HepG2 (cell line): ENCODE data around the gene NCBP2. TPM values are rescaled to one million over a fixed set of nuclear protein-coding genes. Genes with fewer than 3 reads are reported as not detected.

Experiments
- ATAC-seq: fragments of 200-7000 bp; cut with Tn5 transposase; 3 replicates; pipeline ENCODE4 v1.9.1; 2020; ENCODE audit warnings: mild to moderate bottlenecking, moderate library complexity
- BruUV-seq: library from RNA; stranded (reverse); fragments of 400-500 nt; replicated peaks from 2 replicates; lab custom pipeline; 2021; lab: Mats Ljungman, UMichigan
- CTCF ChIA-PET: fragments of 300-600 bp; formaldehyde crosslinking; extraction: SDS; loops from one replicate; lab custom pipeline; 2021; ENCODE audit warnings: low total read pairs, inconsistent platforms, low intra/inter-chr PET ratio; lab: Yijun Ruan, JAX
- POLR2A ChIA-PET: fragments of 350-600 bp; sonication (Branson Sonifier 250); formaldehyde crosslinking; loops from one replicate; lab custom pipeline; 2020; ENCODE audit warnings: antibody characterized with exemption, inconsistent platforms; lab: Yijun Ruan, JAX
- DNase-seq: peaks from one replicate; pipeline ENCODE4 v3.0.0-alpha.2; 2015; ENCODE audit warnings: low spot score
- FAIRE-seq: peaks from 3 replicates; lab custom pipeline; 2011; peaks lifted over from hg19 to GRCh38; lab: Jason Lieb, UNC
- H2AFZ ChIP-seq: one replicate; pipeline ENCODE4 v1.6.1; 2011; ENCODE audit warnings: low read length, inconsistent platforms
- H3K27ac ChIP-seq: fragments of 300-600 bp; 3 replicates; pipeline ENCODE4 v1.8.0; 2011; ENCODE audit warnings: mixed run types, mild to moderate bottlenecking, mixed read lengths, low read length, inconsistent platforms; ENCODE audit not compliant: insufficient read depth; ENCODE audit errors: extremely low read length
- H3K27me3 ChIP-seq, 2 experiments: fragments of 200-600 bp in 1 of 2; 2 replicates in 1 of 2; 3 replicates in 1 of 2; pipeline versions ENCODE4 v1.6.0 to v1.8.0; 2011; ENCODE audit warnings: low read length in 2 of 2, mild to moderate bottlenecking in 2 of 2, moderate library complexity in 2 of 2, inconsistent platforms in 1 of 2; ENCODE audit not compliant: insufficient read depth in 2 of 2, control insufficient read depth in 1 of 2
- H3K36me3 ChIP-seq, 2 experiments: fragments of 200-600 bp in 1 of 2; replicated peaks in 1 of 2; 2 replicates in 1 of 2; 3 replicates in 1 of 2; pipeline versions ENCODE4 v1.5.1 to v1.8.0; 2011; ENCODE audit warnings: low read length in 2 of 2, inconsistent platforms in 1 of 2; ENCODE audit not compliant: insufficient read depth in 2 of 2, control insufficient read depth in 1 of 2
- H3K4me1 ChIP-seq: 2 replicates; pipeline ENCODE4 v1.5.1; 2012; ENCODE audit warnings: low read length, inconsistent platforms; ENCODE audit not compliant: insufficient read depth
- H3K4me2 ChIP-seq: 2 replicates; pipeline ENCODE4 v1.6.0; 2011; ENCODE audit warnings: low read depth, low read length, inconsistent platforms
- H3K4me3 ChIP-seq, 3 experiments: fragments of 200-600 bp in 1 of 3; sonication (generic), shearing (Covaris generic) in 1 of 3; replicated peaks in 1 of 3; 2 replicates each; pipeline ENCODE4 v1.5.1; 2011 to 2016; ENCODE audit warnings: low read length in 3 of 3, inconsistent platforms in 2 of 3, low read depth in 2 of 3, mild to moderate bottlenecking in 2 of 3, control low read depth in 1 of 3, mixed read lengths in 1 of 3; ENCODE audit not compliant: insufficient read depth in 1 of 3
- H3K79me2 ChIP-seq: one replicate; pipeline ENCODE4 v1.6.1; 2011; ENCODE audit warnings: low read length, inconsistent platforms; ENCODE audit not compliant: insufficient read depth
- H3K9ac ChIP-seq: 2 replicates; pipeline ENCODE4 v1.6.0; 2011; ENCODE audit warnings: mild to moderate bottlenecking, low read depth, low read length, inconsistent platforms; ENCODE audit not compliant: insufficient read depth
- H3K9me3 ChIP-seq: 2 replicates; pipeline ENCODE4 v1.5.1; 2012; ENCODE audit warnings: mild to moderate bottlenecking, low read length
- H4K20me1 ChIP-seq: 2 replicates; pipeline ENCODE4 v1.6.0; 2011; ENCODE audit warnings: inconsistent platforms, mild to moderate bottlenecking, low read length, moderate library complexity; ENCODE audit not compliant: insufficient read depth
- AGO2 ChIP-seq: fragments of 200-400 bp; formaldehyde crosslinking; optimal IDR thresholded peaks from 2 replicates; pipeline ENCODE3; 2017; ENCODE audit warnings: mild to moderate bottlenecking, low read depth, low read length, moderate library complexity
- CREB1 ChIP-seq, 2 experiments: fragments of 450-650 bp in 1 of 2; IDR thresholded peaks; 2 replicates each; pipeline ENCODE4 v1.6.1; 2016 to 2017; ENCODE audit warnings: control low read depth in 1 of 2, mild to moderate bottlenecking in 1 of 2, missing compliant biosample characterization in 1 of 2, missing genetic modification characterization in 1 of 2
- DNMT1 ChIP-seq: sonication (generic); formaldehyde crosslinking; IDR thresholded peaks from 2 replicates; pipeline ENCODE4 v1.5.1; 2020; ENCODE audit warnings: mild to moderate bottlenecking, missing genetic modification reagents
- HNRNPH1 ChIP-seq: fragments of 200-400 bp; formaldehyde crosslinking; optimal IDR thresholded peaks from 2 replicates; pipeline ENCODE3; 2017; ENCODE audit warnings: mild to moderate bottlenecking, low read depth, low read length
- PHF20 ChIP-seq: sonication (generic); formaldehyde crosslinking; IDR thresholded peaks from 2 replicates; pipeline ENCODE4 v1.5.0; 2020; ENCODE audit warnings: mild to moderate bottlenecking, missing genetic modification reagents
- SRSF1 ChIP-seq: fragments of 200-400 bp; formaldehyde crosslinking; optimal IDR thresholded peaks from 2 replicates; pipeline ENCODE3; 2017; ENCODE audit warnings: mild to moderate bottlenecking, low read depth, low read length, moderate library complexity
- ZEB1 ChIP-seq: IDR thresholded peaks from 2 replicates; pipeline ENCODE4 v1.6.1; 2012; ENCODE audit warnings: mild to moderate bottlenecking, low read depth, inconsistent platforms; ENCODE audit not compliant: insufficient replicate concordance
- ZNF451 ChIP-seq: sonication (generic); formaldehyde crosslinking; IDR thresholded peaks from 2 replicates; pipeline ENCODE4 v1.5.0; 2020; ENCODE audit warnings: mild to moderate bottlenecking, missing genetic modification reagents
- ZNF501 ChIP-seq: sonication (generic); formaldehyde crosslinking; IDR thresholded peaks from 2 replicates; pipeline ENCODE4 v1.5.1; 2020; ENCODE audit warnings: mild to moderate bottlenecking, moderate library complexity, missing genetic modification reagents
- WGBS: methylation state at CpG from one replicate; pipeline ENCODE4 v1.1.6; 2017; ENCODE audit warnings: low lambda C conversion rate; 5-methylcytosine and 5-hydroxymethylcytosine counted together
- in situ Hi-C: cut with HindIII; loops from 2 replicates; pipeline ENCODE4 v1.10.0; 2017; ENCODE audit warnings: low pct_unique_long_range_greater_than_20kb; ENCODE audit not compliant: extremely low pct_ligation_motif_present
- intact Hi-C: fragments of 100-400 bp; cut with micrococcal nuclease; formaldehyde crosslinking; loops from one replicate; pipeline ENCODE4 v1.10.0; 2022; ENCODE audit not compliant: unreplicated experiment
- polyA plus RNA-seq, 8 experiments: library from polyadenylated mRNA; depleted of rRNA in 3 of 8; stranded (reverse) in 7 of 8; unstranded in 1 of 8; fragments of >200 nt; fragmentation: Illumina TruSeq in 4 of 8; extraction: Trizol in 4 of 8; gene quantifications; 2 replicates each; pipeline versions ENCODE4 v1.2.1 to v1.2.3, GENCODE V29; 2011 to 2016; ENCODE audit warnings: low read depth in 4 of 8, missing spikeins in 1 of 8, mixed read lengths in 1 of 8; ENCODE audit not compliant: insufficient read depth in 1 of 8
- total RNA-seq, 5 experiments: library from RNA; depleted of rRNA; stranded (reverse); fragments of >200 nt; fragmentation: Illumina TruSeq; extraction: Trizol; gene quantifications; 2 replicates each; pipeline ENCODE4 v1.2.3, GENCODE V29; 2016; ENCODE audit warnings: low read depth in 1 of 5
- TF ChIP-seq, protein P1 (sequence below): sonication (generic); formaldehyde crosslinking; IDR thresholded peaks from 2 replicates; pipeline ENCODE4 v1.5.0; 2020; ENCODE audit warnings: mild to moderate bottlenecking, missing genetic modification reagents, moderate library complexity

Gene NCBP2
- total and polyA plus RNA-seq, 2 of the 13 experiments (the other 11 are each of a cell fraction or from before 2014, with no cell fraction given): 58.7 to 95.5 TPM

DNA sequence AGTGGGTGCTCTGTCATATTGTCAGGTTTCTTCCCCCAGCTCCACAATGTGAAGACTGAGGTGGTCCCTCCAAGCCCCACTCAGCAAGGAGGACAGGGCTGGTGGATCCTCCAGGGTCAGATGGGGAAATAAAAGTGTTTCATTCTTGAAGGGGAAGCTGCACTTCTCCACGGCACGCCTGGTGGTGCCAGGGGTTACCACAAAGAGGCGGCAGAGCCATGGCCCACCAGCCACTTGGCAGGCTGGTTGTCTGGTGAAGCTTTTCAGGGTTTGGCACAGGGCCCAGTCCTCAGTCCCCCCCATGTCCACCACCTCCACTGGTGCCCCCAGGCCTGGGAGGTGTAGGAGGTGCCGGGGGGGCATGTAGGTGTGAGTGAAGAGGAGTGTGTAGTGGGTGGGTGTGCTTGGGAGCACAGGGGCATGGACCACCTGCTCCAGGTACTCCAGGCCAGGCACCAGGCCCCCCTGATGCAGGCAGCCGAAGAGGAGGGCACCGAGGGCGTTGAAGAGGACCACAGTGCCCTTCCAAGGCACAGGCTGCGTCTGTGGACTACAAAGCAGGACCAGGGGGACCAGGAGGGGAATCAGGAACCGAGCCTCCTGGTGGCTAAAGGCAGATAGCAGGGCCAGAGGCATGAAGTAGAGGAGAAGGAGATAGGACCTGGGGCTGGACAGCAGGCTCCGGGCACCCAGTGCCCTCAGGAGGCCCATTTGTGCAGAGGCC is 5.0 kb upstream of the NCBP2 start:
- ATAC-seq (peak; percentile 73), DNase-seq (no peak), FAIRE-seq (no peak)
- Histone ChIP-seq H4K20me1 (no peaks in the 10 kb centered on the region; the same call in 1 of the 2 replicates), H3K9me3 (no peaks in the 10 kb centered on the region), H3K4me2 (no peak overlapping the region), H3K9ac (no peak overlapping the region), H3K27me3 (peaks cover 0 to 3% of the 10 kb centered on the region in 2 experiments; a peak in 2 of 5 replicates), H3K4me3 (no peak overlapping the region), H2AFZ (no peak overlapping the region), H3K4me1 (peaks cover 91% of the 10 kb centered on the region), H3K36me3 (peaks cover 0 to 3% of the 10 kb centered on the region in 2 experiments; a peak in 1 of 5 replicates), H3K79me2 (peaks cover 21% of the 10 kb centered on the region), H3K27ac (no peak overlapping the region)
- TF ChIP-seq HNRNPH1 (no peak), PHF20 (CRISPR knock-in tag) (0 out of 2 replicates have a peak, but pooled peaks have one; percentile 18), AGO2 (peak; percentile 9), ZEB1 (no peak), ZNF501 (no peak), ZNF451 (CRISPR knock-in tag) (0 out of 2 replicates have a peak, but pooled peaks have one; percentile 7), CREB1 (IDR thresholded peaks at IDR 0.05) (no peak), CREB1 (CRISPR knock-in tag; IDR thresholded peaks at IDR 0.05) (no peak), SRSF1 (peak; percentile 15), DNMT1 (CRISPR knock-in tag) (no peak)
- TF ChIP-seq, protein P1, sequence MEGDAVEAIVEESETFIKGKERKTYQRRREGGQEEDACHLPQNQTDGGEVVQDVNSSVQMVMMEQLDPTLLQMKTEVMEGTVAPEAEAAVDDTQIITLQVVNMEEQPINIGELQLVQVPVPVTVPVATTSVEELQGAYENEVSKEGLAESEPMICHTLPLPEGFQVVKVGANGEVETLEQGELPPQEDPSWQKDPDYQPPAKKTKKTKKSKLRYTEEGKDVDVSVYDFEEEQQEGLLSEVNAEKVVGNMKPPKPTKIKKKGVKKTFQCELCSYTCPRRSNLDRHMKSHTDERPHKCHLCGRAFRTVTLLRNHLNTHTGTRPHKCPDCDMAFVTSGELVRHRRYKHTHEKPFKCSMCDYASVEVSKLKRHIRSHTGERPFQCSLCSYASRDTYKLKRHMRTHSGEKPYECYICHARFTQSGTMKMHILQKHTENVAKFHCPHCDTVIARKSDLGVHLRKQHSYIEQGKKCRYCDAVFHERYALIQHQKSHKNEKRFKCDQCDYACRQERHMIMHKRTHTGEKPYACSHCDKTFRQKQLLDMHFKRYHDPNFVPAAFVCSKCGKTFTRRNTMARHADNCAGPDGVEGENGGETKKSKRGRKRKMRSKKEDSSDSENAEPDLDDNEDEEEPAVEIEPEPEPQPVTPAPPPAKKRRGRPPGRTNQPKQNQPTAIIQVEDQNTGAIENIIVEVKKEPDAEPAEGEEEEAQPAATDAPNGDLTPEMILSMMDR (CRISPR knock-in tag): peak; percentile 41
- CTCF ChIA-PET: no interaction called here
- intact Hi-C loops: loop anchor here (2.0 kb wide), 1 partner anchor 108 kb away; no protein-coding TSS in a partner anchor
- POLR2A ChIA-PET: interaction anchor here (1.2 kb wide), 1 partner anchor 80 kb away, joined by 5 read pairs; the partner anchor contains the start of gene SENP5
- no TSS peak for BruUV-seq
- WGBS: 88% methylated on average over 9 of the region's 10 CpGs
- in situ Hi-C loops: no loop called here
